NCI-H345 (cell line): ENCODE measurements around the gene GALNT13.

Experiments
- DNase-seq: peaks from one replicate; lab custom pipeline; 2025; lab: John Stamatoyannopoulos, UW

The GALNT13 gene

GRCh38 chr2:154481336-154481735 is 609.6 kb downstream of the GALNT13 start:
- no peak for DNase-seq

- no peak for DNase-seq
Measured at GRCh38 chr2:154484338-154485099, 612.8 kb downstream of the GALNT13 start.

- no peak for DNase-seq
Measured at GRCh38 chr2:154488801-154489200, 617.1 kb downstream of the GALNT13 start.

DNA sequence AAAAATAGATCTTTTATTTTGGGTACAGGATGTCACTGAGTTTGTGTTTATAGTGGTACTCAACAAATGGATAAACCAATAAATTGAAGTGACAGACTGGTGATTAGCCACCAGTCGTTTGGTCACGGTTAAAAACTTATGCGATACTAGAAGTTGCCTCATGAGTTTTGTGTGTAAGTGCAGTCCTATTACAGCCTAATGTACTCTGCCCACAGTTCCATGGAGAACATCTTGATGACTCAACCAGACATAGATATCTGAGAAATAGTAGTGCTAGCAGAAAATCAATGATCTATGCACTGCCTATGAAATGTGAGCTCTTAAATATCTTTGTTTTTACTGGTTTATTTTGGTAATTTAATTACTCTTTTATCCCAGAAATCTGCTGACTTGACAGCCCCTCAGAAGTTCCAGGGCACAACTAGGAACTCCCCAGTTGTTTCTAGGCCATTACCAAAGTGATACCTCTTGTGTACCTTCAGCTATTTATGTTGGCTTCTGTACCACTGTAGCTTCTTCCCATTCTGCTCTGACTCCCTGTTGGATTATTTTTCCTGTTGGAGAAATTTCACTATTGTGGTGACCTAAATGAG is 617.6 kb downstream of the GALNT13 start:
- DNase-seq: no peak

GRCh38 chr2:154490530-154490929 is 618.8 kb downstream of the GALNT13 start:
- DNase-seq: no peak

GRCh38 chr2:154495455-154495868 is 623.7 kb downstream of the GALNT13 start:
- no peak for DNase-seq

- DNase-seq: no peak
Measured at GRCh38 chr2:154497019-154497418, 625.3 kb downstream of the GALNT13 start.
